AG04450 (cell line): ENCODE data around the gene TBCEL. TPM values are rescaled to one million over a fixed set of nuclear protein-coding genes. Genes with fewer than 3 reads are reported as not detected.
"Not testable (repeated sequence)": the region's sequence is repeated elsewhere in the genome, so short reads cannot be mapped to it uniquely, and the experiment has no call there.

Source experiments
- CTCF ChIA-PET: fragments of 300-600, 350-600 bp; formaldehyde crosslinking; extraction: SDS; loops from one replicate; lab custom pipeline; 2022; ENCODE audit warnings: antibody characterized with exemption, inconsistent platforms; lab: Charles Lee
- POLR2A ChIA-PET: fragments of 350-600 bp; formaldehyde crosslinking; extraction: SDS; loops from one replicate; lab custom pipeline; 2021; ENCODE audit warnings: antibody characterized with exemption, inconsistent platforms; lab: Yijun Ruan, JAX
- DNase-seq: peaks from one replicate; pipeline ENCODE4 v3.0.0-alpha.2; 2011; ENCODE audit warnings: low read depth, low spot score
- H3K27ac ChIP-seq: one replicate; pipeline ENCODE4 v1.5.1; 2012; ENCODE audit warnings: low read depth, low read length, control low read depth
- H3K27me3 ChIP-seq: one replicate; pipeline ENCODE4 v1.6.0; 2012; ENCODE audit warnings: low read length; ENCODE audit not compliant: control insufficient read depth, insufficient read depth
- H3K4me3 ChIP-seq: 2 replicates; pipeline ENCODE4 v1.5.1; 2011; ENCODE audit warnings: mild to moderate bottlenecking, low read depth, low read length, control low read depth
- H3K9me3 ChIP-seq: 2 replicates; pipeline ENCODE4 v1.5.1; 2012; ENCODE audit warnings: low read length; ENCODE audit not compliant: control insufficient read depth, insufficient read depth
- CTCF ChIP-seq: IDR thresholded peaks from 2 replicates; pipeline ENCODE4 v1.5.1; 2011; ENCODE audit warnings: low read depth, low read length, control low read depth, inconsistent platforms
- polyA plus RNA-seq: library from polyadenylated mRNA; depleted of rRNA; stranded (reverse); fragments of >200 nt; gene quantifications from 2 replicates; pipeline ENCODE4 v1.2.3, GENCODE V29; 2011

Gene TBCEL
- polyA plus RNA-seq, 1 experiment = 19.3 TPM

- TF ChIP-seq CTCF = no peak
- H3K27ac ChIP-seq = no peak overlapping the region
- ChIA-PET CTCF (interaction anchor here (0.6 to 1.9 kb wide), 9 partner anchors 10 to 1032 kb away, joined by 3 to 8 read pairs (median 5); no protein-coding TSS in a partner anchor), POLR2A (no interaction called here)
- H3K27me3 ChIP-seq = peaks cover 24% of the 10 kb centered on the region
- no peaks in the 10 kb centered on the region for H3K9me3 ChIP-seq
- no peak overlapping the region for H3K4me3 ChIP-seq
- no peak for DNase-seq
These were observed 87.2 kb downstream of the TBCEL start for GRCh38 chr11:121110871-121111724.

- no peaks in the 10 kb centered on the region for H3K9me3 ChIP-seq
- no peak overlapping the region for H3K4me3 ChIP-seq
- CTCF ChIA-PET = interaction anchor here (0.7 to 1.1 kb wide), 2 partner anchors 29 to 35 kb away, joined by 3 read pairs; no protein-coding TSS in a partner anchor
- TF ChIP-seq CTCF = peak; percentile 73
- no peak overlapping the region for H3K27ac ChIP-seq
- POLR2A ChIA-PET = no interaction called here
- DNase-seq = peak; percentile 54
- H3K27me3 ChIP-seq = peaks cover 16% of the 10 kb centered on the region
These were observed 88.9 kb downstream of the TBCEL start for GRCh38 chr11:121112498-121113455.

DNA sequence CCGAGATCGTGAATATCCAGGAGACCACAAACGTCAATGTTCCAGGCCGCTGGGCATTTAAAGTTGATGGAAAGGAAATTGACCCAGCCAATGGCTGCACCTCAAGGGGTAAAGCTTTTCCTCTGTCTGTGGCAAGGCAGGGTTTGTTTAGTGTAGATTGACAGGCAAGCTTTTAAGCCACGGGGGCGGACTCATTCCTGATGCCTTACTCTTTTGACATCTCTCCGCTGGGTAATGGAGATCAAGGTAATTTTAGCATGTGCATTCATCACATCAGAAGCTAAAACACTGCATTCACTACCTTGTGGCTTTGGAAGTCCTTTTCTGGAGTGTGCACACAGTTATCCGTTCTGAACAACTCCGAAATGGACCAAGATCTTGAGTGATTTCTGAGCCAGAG is 89.7 kb downstream of the TBCEL start:
- Histone ChIP-seq H3K27ac (no peak overlapping the region), H3K9me3 (no peaks in the 10 kb centered on the region), H3K4me3 (no peak overlapping the region), H3K27me3 (peaks cover 13% of the 10 kb centered on the region)
- ChIA-PET CTCF (interaction anchor here (0.8 kb wide), 1 partner anchor 82 kb away, joined by 3 read pairs; no protein-coding TSS in a partner anchor), POLR2A (no interaction called here)
- no peak for DNase-seq
- no peak for TF ChIP-seq CTCF

- POLR2A ChIA-PET = interaction anchor here (0.5 kb wide), 1 partner anchor 1939 kb away, joined by 5 read pairs; no protein-coding TSS in a partner anchor
- H3K27ac ChIP-seq, H3K9me3 ChIP-seq, CTCF ChIA-PET, H3K4me3 ChIP-seq, DNase-seq: not testable (repeated sequence)
- peaks cover 11% of the 10 kb centered on the region for H3K27me3 ChIP-seq
These were observed 91.1 kb downstream of the TBCEL start for GRCh38 chr11:121115024-121115423.

GRCh38 chr11:121117788-121118187 is 93.9 kb downstream of the TBCEL start:
- ChIA-PET POLR2A (no interaction called here), CTCF (interaction anchor here (0.6 kb wide), 1 partner anchor 184 kb away, joined by 3 read pairs; no protein-coding TSS in a partner anchor)
- no peak for DNase-seq
- H3K27me3 ChIP-seq = peaks cover 2% of the 10 kb centered on the region
- H3K4me3 ChIP-seq = no peak overlapping the region
- H3K9me3 ChIP-seq = peaks cover 7% of the 10 kb centered on the region; the same call in 1 of the 2 replicates
- no peak for TF ChIP-seq CTCF
- no peak overlapping the region for H3K27ac ChIP-seq
